ENCODE data around the gene EDN2. TPM values are rescaled to one million over a fixed set of nuclear protein-coding genes. Genes with fewer than 3 reads are reported as not detected.

The EDN2 gene
- total RNA-seq, 5 donors from 2014 or later (not counting 1 experiment from before 2014, with no cell fraction given) = not detected

GRCh38 chr1:41523949-41524675, 39.6 kb upstream of the EDN2 start:
- H3K27ac Mint-ChIP-seq = no peak overlapping the region
- no peaks in the 10 kb centered on the region for H3K27me3 ChIP-seq (replicated peaks in 1 of 2; ENCODE audit: control insufficient read depth in 2 of 2, extremely low read depth in 1 of 2, insufficient read depth in 2 of 2, low read length in 1 of 2)

GRCh38 chr1:41523071-41523470, 38.6 kb upstream of the EDN2 start:
- H3K36me3 ChIP-seq (ENCODE audit: control insufficient read depth in 2 of 2, extremely low read depth in 1 of 2, insufficient read depth in 1 of 2, low read length in 1 of 2) = peaks cover 2 to 3% of the 10 kb centered on the region in 2 donors
- peaks cover 0 to 7% (median 2%) of the 10 kb centered on the region in 3 donors for H3K4me1 Mint-ChIP-seq
- ChIA-PET CTCF (no interaction called here), POLR2A (no interaction called here)
- no peak overlapping the region for H3K27ac Mint-ChIP-seq
- DNase-seq (no peak), ATAC-seq (replicated peaks in 1 of 4) (no peak)
- H3K36me3 Mint-ChIP-seq = peaks cover 12% of the 10 kb centered on the region
- H3K4me3 Mint-ChIP-seq = no peak overlapping the region
- H3K4me1 ChIP-seq (ENCODE audit: control insufficient read depth in 1 of 2, extremely low read depth in 1 of 2, insufficient read depth in 2 of 2, low read length in 2 of 2) = no peaks in the 10 kb centered on the region
- H3K27me3 ChIP-seq (replicated peaks in 1 of 2; ENCODE audit: control insufficient read depth in 2 of 2, extremely low read depth in 1 of 2, insufficient read depth in 2 of 2, low read length in 1 of 2) = no peaks in the 10 kb centered on the region
- no peaks in the 10 kb centered on the region for H3K9me3 Mint-ChIP-seq
- no peak overlapping the region for H3K4me3 ChIP-seq (ENCODE audit: control insufficient read depth in 1 of 2, extremely low read depth in 1 of 2, low read length in 1 of 2)
- no peak overlapping the region for H3K27ac ChIP-seq (ENCODE audit: low read length)
- H3K9me3 ChIP-seq = no peaks in the 10 kb centered on the region
- H3K27me3 Mint-ChIP-seq = no peaks in the 10 kb centered on the region
- 98% methylated on average over 8 of the region's 10 CpGs for WGBS (ENCODE audit: insufficient coverage)

More at GRCh38 chr1:41523949-41524675, 39.6 kb upstream of the EDN2 start:
- Histone ChIP-seq H3K36me3 (ENCODE audit: control insufficient read depth in 2 of 2, extremely low read depth in 1 of 2, insufficient read depth in 1 of 2, low read length in 1 of 2) (peaks cover under 1 to 3% of the 10 kb centered on the region in 2 donors), H3K27ac (ENCODE audit: low read length) (no peak overlapping the region), H3K9me3 (no peaks in the 10 kb centered on the region), H3K4me1 (ENCODE audit: control insufficient read depth in 1 of 2, extremely low read depth in 1 of 2, insufficient read depth in 2 of 2, low read length in 2 of 2) (no peaks in the 10 kb centered on the region), H3K4me3 (ENCODE audit: control insufficient read depth in 1 of 2, extremely low read depth in 1 of 2, low read length in 1 of 2) (no peak overlapping the region)
- Mint-ChIP-seq H3K4me3 (no peak overlapping the region), H3K9me3 (no peaks in the 10 kb centered on the region), H3K27me3 (no peaks in the 10 kb centered on the region), H3K4me1 (peaks cover 0 to 7% (median 0%) of the 10 kb centered on the region in 3 donors), H3K36me3 (peaks cover 12% of the 10 kb centered on the region)
- ChIA-PET POLR2A (no interaction called here), CTCF (no interaction called here)
- DNase-seq (no peak), ATAC-seq (replicated peaks in 1 of 4) (no peak)
- 97% methylated on average over 8 of the region's 9 CpGs for WGBS (ENCODE audit: insufficient coverage)

GRCh38 chr1:41521766-41522165, 37.3 kb upstream of the EDN2 start:
- H3K27ac ChIP-seq (ENCODE audit: low read length) = no peak overlapping the region
- no peak for DNase-seq
- ChIA-PET CTCF (no interaction called here), POLR2A (no interaction called here)
- H3K4me3 ChIP-seq (ENCODE audit: control insufficient read depth in 1 of 2, extremely low read depth in 1 of 2, low read length in 1 of 2) = no peak overlapping the region
- no peak for ATAC-seq (replicated peaks in 1 of 4)
- Mint-ChIP-seq H3K36me3 (peaks cover 12% of the 10 kb centered on the region), H3K4me3 (no peak overlapping the region), H3K27me3 (no peaks in the 10 kb centered on the region), H3K4me1 (peaks cover 0 to 7% (median 5%) of the 10 kb centered on the region in 3 donors), H3K9me3 (no peaks in the 10 kb centered on the region), H3K27ac (no peak overlapping the region)
- H3K36me3 ChIP-seq (ENCODE audit: control insufficient read depth in 2 of 2, extremely low read depth in 1 of 2, insufficient read depth in 1 of 2, low read length in 1 of 2) = peaks cover 2 to 3% of the 10 kb centered on the region in 2 donors
- H3K9me3 ChIP-seq = no peaks in the 10 kb centered on the region
- WGBS (ENCODE audit: insufficient coverage) = 96% methylated on average over 10 of the region's 12 CpGs
- no peaks in the 10 kb centered on the region for H3K4me1 ChIP-seq (ENCODE audit: control insufficient read depth in 1 of 2, extremely low read depth in 1 of 2, insufficient read depth in 2 of 2, low read length in 2 of 2)
- H3K27me3 ChIP-seq (replicated peaks in 1 of 2; ENCODE audit: control insufficient read depth in 2 of 2, extremely low read depth in 1 of 2, insufficient read depth in 2 of 2, low read length in 1 of 2) = no peaks in the 10 kb centered on the region

DNA sequence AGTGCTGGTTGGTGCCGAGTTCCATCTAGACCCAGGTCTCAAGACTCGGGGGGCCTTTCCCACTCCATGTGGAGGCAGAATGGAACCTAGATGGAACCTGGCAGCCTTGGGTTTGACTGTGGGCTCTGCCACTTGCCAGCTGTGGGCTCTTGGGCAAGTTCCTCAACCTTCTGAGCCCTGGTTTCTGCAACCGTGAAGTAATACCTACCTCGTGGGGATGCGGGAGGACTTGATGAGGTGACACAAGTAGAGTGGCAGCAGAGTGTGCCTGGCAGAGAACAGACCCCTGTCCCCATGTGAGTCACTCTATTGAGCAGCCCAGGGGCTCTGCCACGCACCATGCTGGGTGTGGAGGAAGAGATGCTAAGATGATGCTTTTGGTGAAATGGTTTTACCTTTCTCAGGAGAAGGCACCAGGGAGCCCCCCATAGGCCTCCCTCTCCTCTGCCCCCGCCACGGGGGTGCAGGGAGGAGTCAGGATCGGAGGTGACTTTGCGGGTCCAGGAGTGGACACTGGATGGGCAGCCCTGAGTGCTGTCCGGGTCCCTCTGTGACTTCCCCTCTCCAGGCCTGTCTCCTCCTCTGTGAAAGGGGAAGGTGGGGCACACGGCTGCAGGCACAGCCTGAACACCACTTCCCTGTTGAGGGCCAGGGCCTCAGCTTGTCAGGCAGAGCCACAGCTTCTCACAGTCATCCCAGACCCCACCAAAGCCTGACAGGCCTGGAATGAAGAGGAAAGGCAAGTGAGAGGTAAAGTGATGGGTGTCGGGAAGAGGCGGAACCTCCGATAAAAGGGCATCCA, 36.7 kb upstream of the EDN2 start:
- H3K4me3 ChIP-seq (ENCODE audit: control insufficient read depth in 1 of 2, extremely low read depth in 1 of 2, low read length in 1 of 2) = no peak overlapping the region
- DNase-seq (no peak), ATAC-seq (replicated peaks in 1 of 4) (no peak)
- Mint-ChIP-seq H3K4me3 (no peak overlapping the region), H3K27ac (no peak overlapping the region), H3K27me3 (no peaks in the 10 kb centered on the region), H3K4me1 (peaks cover 2 to 10% (median 8%) of the 10 kb centered on the region in 3 donors), H3K36me3 (peaks cover 12% of the 10 kb centered on the region), H3K9me3 (no peaks in the 10 kb centered on the region)
- H3K9me3 ChIP-seq = no peaks in the 10 kb centered on the region
- peaks cover 0 to 5% of the 10 kb centered on the region in 2 experiments for H3K4me1 ChIP-seq (ENCODE audit: control insufficient read depth in 1 of 2, extremely low read depth in 1 of 2, insufficient read depth in 2 of 2, low read length in 2 of 2)
- no peaks in the 10 kb centered on the region for H3K27me3 ChIP-seq (replicated peaks in 1 of 2; ENCODE audit: control insufficient read depth in 2 of 2, extremely low read depth in 1 of 2, insufficient read depth in 2 of 2, low read length in 1 of 2)
- POLR2A ChIA-PET = no interaction called here
- WGBS (ENCODE audit: insufficient coverage) = 95% methylated on average over 8 of the region's 15 CpGs
- peaks cover 2 to 3% of the 10 kb centered on the region in 2 donors for H3K36me3 ChIP-seq (ENCODE audit: control insufficient read depth in 2 of 2, extremely low read depth in 1 of 2, insufficient read depth in 1 of 2, low read length in 1 of 2)
- H3K27ac ChIP-seq (ENCODE audit: low read length) = no peak overlapping the region
- CTCF ChIA-PET = no interaction called here

GRCh38 chr1:41519667-41520066, 35.2 kb upstream of the EDN2 start:
- no peak overlapping the region for H3K4me3 Mint-ChIP-seq

GRCh38 chr1:41518471-41518870, 34.0 kb upstream of the EDN2 start:
- ATAC-seq (replicated peaks in 1 of 4) = no peak
- no peaks in the 10 kb centered on the region for H3K27me3 Mint-ChIP-seq
- no peak overlapping the region for H3K27ac Mint-ChIP-seq
- peaks cover under 1 to 2% of the 10 kb centered on the region in 2 donors for H3K36me3 ChIP-seq (ENCODE audit: control insufficient read depth in 2 of 2, extremely low read depth in 1 of 2, insufficient read depth in 1 of 2, low read length in 1 of 2)
- no peak for DNase-seq
- H3K27me3 ChIP-seq (replicated peaks in 1 of 2; ENCODE audit: control insufficient read depth in 2 of 2, extremely low read depth in 1 of 2, insufficient read depth in 2 of 2, low read length in 1 of 2) = no peaks in the 10 kb centered on the region
- no peaks in the 10 kb centered on the region for H3K9me3 ChIP-seq
- H3K36me3 Mint-ChIP-seq = peaks cover 15% of the 10 kb centered on the region
- H3K4me3 Mint-ChIP-seq = no peak overlapping the region
- 82% methylated on average over 5 of the region's 5 CpGs for WGBS (ENCODE audit: insufficient coverage)
- CTCF ChIA-PET = interaction anchor here in 1 of 2 donors (0.7 to 0.9 kb wide), 2 partner anchors 9 to 337 kb away, joined by 3 to 5 read pairs; no protein-coding TSS in a partner anchor
- peaks cover 3 to 10% (median 8%) of the 10 kb centered on the region in 3 donors for H3K4me1 Mint-ChIP-seq
- no peaks in the 10 kb centered on the region for H3K9me3 Mint-ChIP-seq
- H3K4me1 ChIP-seq (ENCODE audit: control insufficient read depth in 1 of 2, extremely low read depth in 1 of 2, insufficient read depth in 2 of 2, low read length in 2 of 2) = peaks cover 0 to 8% of the 10 kb centered on the region in 2 experiments
- no peak overlapping the region for H3K4me3 ChIP-seq (ENCODE audit: control insufficient read depth in 1 of 2, extremely low read depth in 1 of 2, low read length in 1 of 2)
- POLR2A ChIA-PET = interaction anchor here in 1 of 2 donors (0.6 kb wide), 2 partner anchors 515 to 870 kb away, joined by 3 to 7 read pairs; no protein-coding TSS in a partner anchor
- H3K27ac ChIP-seq (ENCODE audit: low read length) = no peak overlapping the region

More at GRCh38 chr1:41519667-41520066, 35.2 kb upstream of the EDN2 start:
- WGBS (ENCODE audit: insufficient coverage) = 91% methylated on average over 5 of the region's 5 CpGs
- ATAC-seq (replicated peaks in 1 of 4) (no peak), DNase-seq (no peak)
- no peaks in the 10 kb centered on the region for H3K27me3 Mint-ChIP-seq
- POLR2A ChIA-PET = no interaction called here
- H3K4me3 ChIP-seq (ENCODE audit: control insufficient read depth in 1 of 2, extremely low read depth in 1 of 2, low read length in 1 of 2) = no peak overlapping the region
- CTCF ChIA-PET = no interaction called here
- H3K36me3 Mint-ChIP-seq = peaks cover 12% of the 10 kb centered on the region
- no peaks in the 10 kb centered on the region for H3K9me3 ChIP-seq
- H3K27ac ChIP-seq (ENCODE audit: low read length) = no peak overlapping the region
- peaks cover 3 to 10% (median 8%) of the 10 kb centered on the region in 3 donors for H3K4me1 Mint-ChIP-seq
- peaks cover 2 to 3% of the 10 kb centered on the region in 2 donors for H3K36me3 ChIP-seq (ENCODE audit: control insufficient read depth in 2 of 2, extremely low read depth in 1 of 2, insufficient read depth in 1 of 2, low read length in 1 of 2)
- H3K27ac Mint-ChIP-seq = no peak overlapping the region
- no peaks in the 10 kb centered on the region for H3K27me3 ChIP-seq (replicated peaks in 1 of 2; ENCODE audit: control insufficient read depth in 2 of 2, extremely low read depth in 1 of 2, insufficient read depth in 2 of 2, low read length in 1 of 2)
- H3K4me1 ChIP-seq (ENCODE audit: control insufficient read depth in 1 of 2, extremely low read depth in 1 of 2, insufficient read depth in 2 of 2, low read length in 2 of 2) = peaks cover 0 to 8% of the 10 kb centered on the region in 2 experiments
- no peaks in the 10 kb centered on the region for H3K9me3 Mint-ChIP-seq
